SHP77 treated with DMSO at 0.1 percent for 48 hours (cell line): ENCODE results near the gene CIT.

Experiments used
- DNase-seq: peaks from one replicate; lab custom pipeline; 2025; lab: John Stamatoyannopoulos, UW

Gene CIT

GRCh38 chr12:119843100-119843499 is 34.0 kb downstream of the CIT start:
- no peak for DNase-seq

- no peak for DNase-seq
Measured at GRCh38 chr12:119842380-119842779, 34.7 kb downstream of the CIT start.

- DNase-seq, result no peak
Measured at GRCh38 chr12:119841433-119842210, 35.5 kb downstream of the CIT start.

- no peak for DNase-seq
Measured at GRCh38 chr12:119840582-119840981, 36.5 kb downstream of the CIT start.

- no peak for DNase-seq
Measured at GRCh38 chr12:119840168-119840567, 37.0 kb downstream of the CIT start.

- DNase-seq, result no peak
Measured at GRCh38 chr12:119838826-119839600, 38.1 kb downstream of the CIT start.

GRCh38 chr12:119836781-119837180 is 40.3 kb downstream of the CIT start:
- no peak for DNase-seq

- DNase-seq, result no peak
Measured at GRCh38 chr12:119835068-119835467, 42.1 kb downstream of the CIT start.

GRCh38 chr12:119829439-119829838 is 47.7 kb downstream of the CIT start:
- no peak for DNase-seq

GRCh38 chr12:119828300-119828699 is 48.8 kb downstream of the CIT start:
- no peak for DNase-seq

GRCh38 chr12:119827760-119828159 is 49.4 kb downstream of the CIT start:
- no peak for DNase-seq

- no peak for DNase-seq
Measured at GRCh38 chr12:119826661-119827445, 50.3 kb downstream of the CIT start.

GRCh38 chr12:119825262-119825661 is 51.9 kb downstream of the CIT start:
- no peak for DNase-seq

- no peak for DNase-seq
Measured at GRCh38 chr12:119822046-119822445, 55.1 kb downstream of the CIT start.

GRCh38 chr12:119819322-119819721 is 57.8 kb downstream of the CIT start:
- DNase-seq, result no peak

GRCh38 chr12:119817546-119818343 is 59.4 kb downstream of the CIT start:
- no peak for DNase-seq

- no peak for DNase-seq
Measured at GRCh38 chr12:119809023-119809422, 68.1 kb downstream of the CIT start.

GRCh38 chr12:119808441-119808840 is 68.7 kb downstream of the CIT start:
- no peak for DNase-seq

- DNase-seq, result peak; percentile 3
Measured at GRCh38 chr12:119807380-119807779, 69.7 kb downstream of the CIT start.

GRCh38 chr12:119804011-119804641 is 73.0 kb downstream of the CIT start:
- DNase-seq, result peak; percentile 21

- no peak for DNase-seq
Measured at GRCh38 chr12:119803381-119803791, 73.7 kb downstream of the CIT start.
